PC-9 (cell line): ENCODE results near the gene PLEKHM2.

ENCODE experiments used
- CTCF ChIP-seq: fragments of 200-600 bp; sonication (generic); conservative IDR thresholded peaks from 2 replicates; pipeline ENCODE4 v1.6.1; 2017; ENCODE audit warnings: mixed run types, antibody characterized with exemption, mild to moderate bottlenecking, moderate library complexity
- EZH2 ChIP-seq: fragments of 200-600 bp; sonication (generic); IDR thresholded peaks from 2 replicates; pipeline ENCODE4 v1.8.0; 2017; ENCODE audit warnings: antibody characterized with exemption, low read depth

- TF ChIP-seq CTCF = no peak
- TF ChIP-seq EZH2 = no peak
Measured at GRCh38 chr1:15775706-15776105, 91.6 kb downstream of the PLEKHM2 start.
